Left ventricle myocardium inferior (tissue), 1 donor: ENCODE results near the gene TBC1D14. TPM values are rescaled to one million over a fixed set of nuclear protein-coding genes. Genes with fewer than 3 reads are reported as not detected.

Experiments
- DNase-seq: peaks from one replicate; pipeline ENCODE4 v3.0.0-alpha.2; 2020
- H3K27ac ChIP-seq: fragments of 200-600 bp; replicated peaks from 2 replicates; pipeline ENCODE4 v1.8.0; 2021
- H3K27me3 ChIP-seq: fragments of 200-600 bp; 2 replicates; pipeline ENCODE4 v1.8.0; 2021; ENCODE audit warnings: low read depth
- H3K36me3 ChIP-seq: fragments of 200-600 bp; 2 replicates; pipeline ENCODE4 v1.8.0; 2021
- H3K4me1 ChIP-seq: fragments of 200-600 bp; 2 replicates; pipeline ENCODE4 v1.8.0; 2021
- H3K4me3 ChIP-seq: fragments of 200-600 bp; 2 replicates; pipeline ENCODE4 v1.8.0; 2021; ENCODE audit warnings: mild to moderate bottlenecking, moderate library complexity
- H3K9me3 ChIP-seq: fragments of 200-600 bp; replicated peaks from 2 replicates; pipeline ENCODE4 v1.8.0; 2021
- intact Hi-C: fragments of 100-400 bp; cut with micrococcal nuclease; formaldehyde crosslinking; loops from one replicate; pipeline ENCODE4 v1.11.0; 2022
- total RNA-seq: library from RNA; stranded (reverse); fragmentation: NEBNext Ultra II Directional; extraction: Animal tissue kit (Norgen Biotek cat#: 25700); gene quantifications from one replicate; pipeline ENCODE4 v1.2.1, GENCODE V29; 2021
- TF ChIP-seq, protein P1 (sequence below): fragments of 200-600 bp; IDR thresholded peaks from 2 replicates; pipeline ENCODE4 v1.8.0; 2021; ENCODE audit warnings: antibody characterized with exemption, mild to moderate bottlenecking, borderline replicate concordance
- donor health status: DM: no; HTN: yes; CAD: no; lungs with severe emphysema.

TBC1D14 gene
- total RNA-seq, 1 donor from 2014 or later = 36.1 TPM

DNA sequence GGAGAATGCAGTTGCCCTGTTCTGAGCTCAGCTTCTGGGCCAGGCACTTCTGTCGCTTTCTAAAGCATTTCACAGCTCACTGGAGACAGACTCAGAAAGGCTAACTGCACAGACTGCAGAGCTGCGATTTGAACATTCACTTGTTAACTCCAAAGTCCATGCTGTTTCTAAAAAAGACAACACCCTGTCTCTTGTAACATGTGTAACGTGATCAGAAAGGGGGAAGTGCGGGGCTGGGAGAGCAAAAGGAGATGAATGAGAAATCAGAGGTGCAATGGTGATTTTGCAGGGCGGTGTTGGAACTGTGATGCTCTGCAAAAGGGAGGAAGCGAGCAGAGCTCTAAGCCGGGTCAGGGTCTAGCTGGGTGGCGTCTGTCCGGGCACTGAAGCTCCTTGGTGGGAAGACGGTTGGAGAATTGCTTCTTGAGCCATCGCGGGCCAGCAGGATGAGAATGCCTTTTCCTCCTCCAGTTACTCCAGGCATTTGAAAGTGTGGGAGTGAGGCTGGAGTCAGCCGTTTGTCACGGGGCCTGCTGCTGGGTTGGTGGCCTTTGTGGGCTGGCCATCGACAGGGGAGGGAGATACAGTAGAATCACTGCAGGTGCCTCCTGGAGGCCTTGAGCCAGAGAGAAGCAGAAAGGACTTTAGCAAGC is 20.3 kb downstream of the TBC1D14 start:
- Histone ChIP-seq H3K4me1 (peaks cover 44% of the 10 kb centered on the region), H3K27me3 (no peaks in the 10 kb centered on the region), H3K9me3 (no peaks in the 10 kb centered on the region), H3K36me3 (no peaks in the 10 kb centered on the region), H3K4me3 (no peak overlapping the region), H3K27ac (peak overlapping the region; percentile 17)
- DNase-seq = no peak
- intact Hi-C loops = no loop called here
- TF ChIP-seq, protein P1, sequence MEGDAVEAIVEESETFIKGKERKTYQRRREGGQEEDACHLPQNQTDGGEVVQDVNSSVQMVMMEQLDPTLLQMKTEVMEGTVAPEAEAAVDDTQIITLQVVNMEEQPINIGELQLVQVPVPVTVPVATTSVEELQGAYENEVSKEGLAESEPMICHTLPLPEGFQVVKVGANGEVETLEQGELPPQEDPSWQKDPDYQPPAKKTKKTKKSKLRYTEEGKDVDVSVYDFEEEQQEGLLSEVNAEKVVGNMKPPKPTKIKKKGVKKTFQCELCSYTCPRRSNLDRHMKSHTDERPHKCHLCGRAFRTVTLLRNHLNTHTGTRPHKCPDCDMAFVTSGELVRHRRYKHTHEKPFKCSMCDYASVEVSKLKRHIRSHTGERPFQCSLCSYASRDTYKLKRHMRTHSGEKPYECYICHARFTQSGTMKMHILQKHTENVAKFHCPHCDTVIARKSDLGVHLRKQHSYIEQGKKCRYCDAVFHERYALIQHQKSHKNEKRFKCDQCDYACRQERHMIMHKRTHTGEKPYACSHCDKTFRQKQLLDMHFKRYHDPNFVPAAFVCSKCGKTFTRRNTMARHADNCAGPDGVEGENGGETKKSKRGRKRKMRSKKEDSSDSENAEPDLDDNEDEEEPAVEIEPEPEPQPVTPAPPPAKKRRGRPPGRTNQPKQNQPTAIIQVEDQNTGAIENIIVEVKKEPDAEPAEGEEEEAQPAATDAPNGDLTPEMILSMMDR = no peak

DNA sequence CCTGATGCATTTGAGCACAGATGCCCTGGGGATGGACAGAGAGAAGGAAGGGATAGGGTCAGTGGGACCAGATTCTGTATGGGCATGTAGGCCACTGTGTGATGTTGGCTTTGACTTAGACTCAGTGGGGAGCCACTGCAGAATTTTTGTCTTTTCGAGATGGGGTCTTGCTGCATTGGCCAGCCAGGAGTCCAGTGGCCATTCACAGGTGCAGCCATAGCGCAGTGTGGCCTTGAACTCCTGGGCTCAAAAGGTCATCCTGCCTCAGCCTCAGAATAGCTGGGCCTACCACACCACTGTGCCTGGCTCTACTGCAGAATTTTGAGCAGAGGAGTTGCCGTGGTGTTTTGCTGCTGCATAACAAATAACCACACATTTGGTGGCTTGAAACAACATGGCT is 22.8 kb downstream of the TBC1D14 start:
- TF ChIP-seq, protein P1 = no peak
- Histone ChIP-seq H3K4me1 (peaks cover 34% of the 10 kb centered on the region), H3K27ac (no peak overlapping the region), H3K36me3 (no peaks in the 10 kb centered on the region), H3K9me3 (no peaks in the 10 kb centered on the region), H3K4me3 (no peak overlapping the region), H3K27me3 (no peaks in the 10 kb centered on the region)
- DNase-seq = no peak
- intact Hi-C loops = no loop called here

DNA sequence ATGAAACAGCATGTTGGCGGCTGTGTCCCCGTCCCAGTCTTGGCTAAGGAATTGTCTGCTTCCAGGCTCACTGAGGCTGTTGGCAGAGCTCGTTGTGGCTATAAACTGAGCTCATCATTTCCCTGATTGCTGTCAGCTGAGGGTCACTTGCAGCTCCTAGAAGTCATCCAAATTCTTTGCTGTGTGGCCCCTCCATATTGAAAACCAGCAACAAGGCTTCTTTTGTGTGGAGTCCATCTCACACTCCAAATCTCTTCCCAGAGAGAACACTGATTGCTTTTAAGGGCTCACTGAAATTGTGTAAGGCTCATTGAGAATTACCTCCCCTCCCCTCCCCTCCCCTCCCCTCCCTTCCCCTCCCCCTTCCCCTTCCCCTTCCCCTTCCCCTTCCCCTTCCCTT is 23.3 kb downstream of the TBC1D14 start:
- TF ChIP-seq, protein P1 = no peak
- Histone ChIP-seq H3K27me3 (no peaks in the 10 kb centered on the region), H3K36me3 (no peaks in the 10 kb centered on the region), H3K4me3 (no peak overlapping the region), H3K9me3 (no peaks in the 10 kb centered on the region), H3K27ac (no peak overlapping the region), H3K4me1 (peaks cover 32% of the 10 kb centered on the region)
- DNase-seq = no peak
- intact Hi-C loops = no loop called here

DNA sequence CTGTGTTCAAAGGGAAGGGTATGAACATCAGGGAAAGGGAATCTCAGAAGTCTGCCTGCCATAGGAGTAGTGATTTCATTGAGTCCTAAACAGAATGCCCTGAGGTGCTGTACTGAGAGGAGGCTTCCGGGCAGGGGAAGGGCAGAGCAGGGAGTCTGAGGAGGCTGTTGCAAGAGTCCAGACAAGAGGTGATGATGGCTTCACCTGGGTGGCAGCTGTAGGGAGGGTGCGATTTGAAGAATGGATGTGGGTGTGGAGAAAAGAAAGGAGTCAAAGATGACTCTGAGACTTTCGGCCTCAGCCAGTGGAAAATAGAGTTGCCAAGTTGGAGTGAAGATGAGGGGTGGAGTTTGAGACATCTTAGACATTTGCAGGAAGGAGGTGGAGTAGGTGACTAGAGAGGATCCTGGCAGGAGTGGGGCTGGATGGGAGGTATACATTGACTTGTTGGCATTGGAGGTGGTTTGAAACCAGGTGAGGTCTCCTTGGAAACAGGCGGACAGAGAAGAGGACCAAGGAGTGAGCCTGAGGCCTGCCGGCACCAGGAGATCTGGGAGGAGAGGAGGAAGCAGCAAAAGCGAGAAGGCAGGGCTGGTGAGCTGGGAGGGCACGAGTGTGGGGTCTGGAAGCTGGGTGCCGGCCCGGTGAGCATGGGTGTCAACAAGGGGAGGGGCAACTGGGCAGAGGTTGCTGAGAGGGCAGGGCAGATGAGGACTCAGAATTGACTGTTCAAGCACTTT is 24.2 kb downstream of the TBC1D14 start:
- TF ChIP-seq, protein P1 = no peak
- Histone ChIP-seq H3K36me3 (no peaks in the 10 kb centered on the region), H3K9me3 (no peaks in the 10 kb centered on the region), H3K27ac (no peak overlapping the region), H3K27me3 (no peaks in the 10 kb centered on the region), H3K4me1 (peaks cover 32% of the 10 kb centered on the region), H3K4me3 (no peak overlapping the region)
- no peak for DNase-seq
- intact Hi-C loops = no loop called here

DNA sequence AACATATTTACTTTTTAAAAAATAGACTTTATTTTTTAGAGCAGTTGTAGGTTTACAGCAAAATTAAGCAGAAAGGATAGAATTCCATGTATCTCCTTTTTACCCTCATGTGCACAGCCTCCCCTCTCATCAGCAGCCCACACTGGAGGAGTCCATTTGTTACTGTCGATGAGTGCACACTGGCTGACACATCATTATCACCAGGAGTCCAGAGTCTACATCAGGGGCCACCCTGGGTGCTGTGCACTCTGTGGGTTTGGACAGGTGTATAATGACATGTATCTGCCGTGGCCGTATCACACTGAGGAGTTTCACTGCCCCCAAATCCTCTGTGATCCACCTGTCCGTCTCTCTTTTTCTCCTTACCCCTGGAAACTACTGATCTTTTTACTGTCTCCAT is 26.3 kb downstream of the TBC1D14 start:
- Histone ChIP-seq H3K27ac (no peak overlapping the region), H3K27me3 (no peaks in the 10 kb centered on the region), H3K36me3 (no peaks in the 10 kb centered on the region), H3K4me3 (no peak overlapping the region), H3K4me1 (peaks cover 22% of the 10 kb centered on the region), H3K9me3 (no peaks in the 10 kb centered on the region)
- intact Hi-C loops = no loop called here
- no peak for DNase-seq
- TF ChIP-seq, protein P1 = no peak
